ENCODE data around the gene FN1. TPM values are rescaled to one million over a fixed set of nuclear protein-coding genes. Genes with fewer than 3 reads are reported as not detected.

The FN1 gene
- total RNA-seq, 1 experiment from 2014 or later: 39.4 TPM

GRCh38 chr2:215370112-215370965 lies 65.5 kb downstream of the FN1 start:
- H3K4me2 ChIP-seq: no peak overlapping the region
- intact Hi-C loops (cut with micrococcal nuclease; ENCODE audit: unreplicated experiment): no loop called here
- no peak overlapping the region for H2AFZ ChIP-seq
- TF ChIP-seq EZH2 (IDR thresholded peaks at IDR 0.05; ENCODE audit: low read depth) (no peak), CTCF (conservative IDR thresholded peaks at IDR 0.05) (no peak)
- H3K9me2 ChIP-seq (ENCODE audit: insufficient read depth): no peaks in the 10 kb centered on the region
- no peaks in the 10 kb centered on the region for H3K9me3 ChIP-seq (ENCODE audit: insufficient read depth, low read depth)
- 0 out of 2 replicates have a peak, but pooled peaks cover 3% of the 10 kb centered on the region for H3K36me3 ChIP-seq (ENCODE audit: low read depth)
- no peaks in the 10 kb centered on the region for H3K79me2 ChIP-seq (ENCODE audit: low read depth)
- no peak overlapping the region for H3K27ac ChIP-seq
- no TSS peak for BruUV-seq (replicated peaks)
- DNase-seq: no peak
- H3K4me3 ChIP-seq: no peak overlapping the region
- POLR2A ChIA-PET (ENCODE audit: unreplicated experiment): no interaction called here
- H3F3A ChIP-seq (ENCODE audit: insufficient read depth, low read depth): no peaks in the 10 kb centered on the region
- CTCF ChIA-PET: no interaction called here
- no peaks in the 10 kb centered on the region for H3K27me3 ChIP-seq (ENCODE audit: insufficient read depth, low read depth)
- H4K20me1 ChIP-seq (ENCODE audit: insufficient read depth): no peaks in the 10 kb centered on the region
- no peaks in the 10 kb centered on the region for H3K4me1 ChIP-seq (replicated peaks; ENCODE audit: insufficient read depth)

- Histone ChIP-seq H3K4me1 (replicated peaks; ENCODE audit: insufficient read depth) (no peaks in the 10 kb centered on the region), H3K9me3 (ENCODE audit: insufficient read depth, low read depth) (no peaks in the 10 kb centered on the region), H3K36me3 (ENCODE audit: low read depth) (0 out of 2 replicates have a peak, but pooled peaks cover 3% of the 10 kb centered on the region), H3K79me2 (ENCODE audit: low read depth) (no peaks in the 10 kb centered on the region), H2AFZ (no peak overlapping the region), H3K4me3 (no peak overlapping the region), H3K4me2 (no peak overlapping the region), H3F3A (ENCODE audit: insufficient read depth, low read depth) (no peaks in the 10 kb centered on the region), H3K27ac (no peak overlapping the region), H3K9me2 (ENCODE audit: insufficient read depth) (no peaks in the 10 kb centered on the region), H4K20me1 (ENCODE audit: insufficient read depth) (no peaks in the 10 kb centered on the region), H3K27me3 (ENCODE audit: insufficient read depth, low read depth) (no peaks in the 10 kb centered on the region)
- no TSS peak for BruUV-seq (replicated peaks)
- TF ChIP-seq EZH2 (IDR thresholded peaks at IDR 0.05; ENCODE audit: low read depth) (no peak), CTCF (conservative IDR thresholded peaks at IDR 0.05) (no peak)
- no peak for DNase-seq
- ChIA-PET POLR2A (ENCODE audit: unreplicated experiment) (no interaction called here), CTCF (no interaction called here)
- intact Hi-C loops (cut with micrococcal nuclease; ENCODE audit: unreplicated experiment): no loop called here
Observed at GRCh38 chr2:215369181-215369760, 66.6 kb downstream of the FN1 start.

- no peak for DNase-seq
- Histone ChIP-seq H3K27me3 (ENCODE audit: insufficient read depth, low read depth) (no peaks in the 10 kb centered on the region), H4K20me1 (ENCODE audit: insufficient read depth) (no peaks in the 10 kb centered on the region), H3K9me2 (ENCODE audit: insufficient read depth) (no peaks in the 10 kb centered on the region), H2AFZ (no peak overlapping the region), H3K36me3 (ENCODE audit: low read depth) (peaks cover 4% of the 10 kb centered on the region; the same call in 1 of the 2 replicates), H3F3A (ENCODE audit: insufficient read depth, low read depth) (no peaks in the 10 kb centered on the region), H3K27ac (no peak overlapping the region), H3K4me1 (replicated peaks; ENCODE audit: insufficient read depth) (no peaks in the 10 kb centered on the region), H3K4me2 (no peak overlapping the region), H3K4me3 (no peak overlapping the region), H3K9me3 (ENCODE audit: insufficient read depth, low read depth) (no peaks in the 10 kb centered on the region), H3K79me2 (ENCODE audit: low read depth) (no peaks in the 10 kb centered on the region)
- intact Hi-C loops (cut with micrococcal nuclease; ENCODE audit: unreplicated experiment): no loop called here
- no peak for TF ChIP-seq EZH2 (IDR thresholded peaks at IDR 0.05; ENCODE audit: low read depth)
- TF ChIP-seq CTCF (conservative IDR thresholded peaks at IDR 0.05): no peak
- BruUV-seq (replicated peaks): no TSS peak
- POLR2A ChIA-PET (ENCODE audit: unreplicated experiment): no interaction called here
- CTCF ChIA-PET: no interaction called here
Observed at GRCh38 chr2:215368493-215368809, 67.4 kb downstream of the FN1 start.

Measured in PC-9 (cell line).